Spleen (tissue), 11 donors: ENCODE measurements around the gene RAB40B. TPM values are rescaled to one million over a fixed set of nuclear protein-coding genes. Genes with fewer than 3 reads are reported as not detected.

ENCODE experiments used
- DNase-seq: peaks from one replicate; pipeline ENCODE4 v3.0.0-alpha.2; 2020
- H3K27ac ChIP-seq, 8 donors: fragments of 200-600 bp; sonication (generic) in 7 of 8; 1 replicate in 4 of 8; 2 replicates in 4 of 8; pipeline versions ENCODE4 v1.5.0 to v1.8.0; 2016 to 2021; ENCODE audit warnings: inconsistent platforms in 4 of 8, mild to moderate bottlenecking in 4 of 8, moderate library complexity in 1 of 8
- H3K27me3 ChIP-seq, 7 donors: fragments of 200-600 bp; sonication (generic) in 6 of 7; replicated peaks in 1 of 7; 1 replicate in 4 of 7; 2 replicates in 3 of 7; pipeline versions ENCODE4 v1.5.0 to v1.8.0; 2016 to 2021; ENCODE audit warnings: inconsistent platforms in 3 of 7, mild to moderate bottlenecking in 1 of 7
- H3K36me3 ChIP-seq, 6 donors: fragments of 200-600 bp; sonication (generic) in 5 of 6; 1 replicate in 4 of 6; 2 replicates in 2 of 6; pipeline versions ENCODE4 v1.5.0 to v1.8.0; 2016 to 2021; ENCODE audit warnings: inconsistent platforms in 2 of 6
- H3K4me1 ChIP-seq, 6 donors: fragments of 200-600 bp; sonication (generic) in 5 of 6; 1 replicate in 3 of 6; 2 replicates in 3 of 6; pipeline versions ENCODE4 v1.5.0 to v1.8.0; 2016 to 2021; ENCODE audit warnings: inconsistent platforms in 3 of 6
- H3K4me3 ChIP-seq, 8 donors: fragments of 200-600 bp; sonication (generic) in 7 of 8; 1 replicate in 4 of 8; 2 replicates in 4 of 8; pipeline versions ENCODE4 v1.5.0 to v1.8.0; 2016 to 2021; ENCODE audit warnings: inconsistent platforms in 4 of 8, mild to moderate bottlenecking in 4 of 8, moderate library complexity in 2 of 8
- H3K9me3 ChIP-seq, 8 donors: fragments of 200-600 bp; sonication (generic) in 7 of 8; 1 replicate in 4 of 8; 2 replicates in 4 of 8; pipeline versions ENCODE4 v1.5.0 to v1.8.0; 2016 to 2021; ENCODE audit warnings: inconsistent platforms in 4 of 8
- CTCF ChIP-seq, 11 experiments: fragments of 200-600 bp in 7 of 11; fragments of 450-650 bp in 4 of 11; sonication (generic) in 4 of 11; IDR thresholded peaks in 8 of 11; conservative IDR thresholded peaks in 3 of 11; 1 replicate in 7 of 11; 2 replicates in 4 of 11; pipeline versions ENCODE4 v1.4.0 to v1.8.0; 2016 to 2021; ENCODE audit warnings: antibody characterized with exemption in 11 of 11, inconsistent platforms in 4 of 11, mild to moderate bottlenecking in 1 of 11
- POLR2A ChIP-seq, 3 donors: fragments of 450-650 bp; IDR thresholded peaks; one replicate each; pipeline ENCODE4 v1.5.1; 2017; ENCODE audit warnings: antibody characterized with exemption in 3 of 3, mild to moderate bottlenecking in 1 of 3
- POLR2AphosphoS5 ChIP-seq, 3 donors: sonication (generic); formaldehyde crosslinking; IDR thresholded peaks; one replicate each; pipeline ENCODE4 v1.5.1; 2017; ENCODE audit warnings: antibody characterized with exemption in 3 of 3
- WGBS, 5 donors: extraction: QIAGEN DNeasy Blood & Tissue Kit in 3 of 5; methylation state at CpG; one replicate each; pipeline versions ENCODE4 v1.1.5 to v1.1.7; 2013 to 2018; 5-methylcytosine and 5-hydroxymethylcytosine counted together
- intact Hi-C: fragments of 100-400 bp; cut with DNase I; formaldehyde crosslinking; loops from one replicate; pipeline ENCODE4 v1.15.0; 2023; ENCODE audit warnings: low total_unique reads
- polyA plus RNA-seq, 3 donors: library from polyadenylated mRNA; stranded (reverse); fragments of 200-250 nt; gene quantifications; one replicate each; pipeline ENCODE4 v1.2.1, GENCODE V29; 2013
- total RNA-seq, 7 donors: library from RNA; depleted of rRNA in 3 of 7; stranded (reverse); fragments of >200 nt in 3 of 7; fragmentation: NEBNext Ultra II Directional in 4 of 7; extraction: Animal tissue kit (Norgen Biotek cat#: 25700) in 4 of 7; gene quantifications; one replicate each; pipeline versions ENCODE4 v1.1.0 to v1.2.1, GENCODE V29; 2016 to 2021
- donor health status: healthy with polysubstance abuse.
- donor health status: DM: no; HTN: no; CAD: no; lungs with moderate emphysema.
- donor health status: DM: no; HTN: no; CAD: no.
- donor health status: Bipolar disorder and iron deficiency.
- donor health status: healthy.
- donor health status: DM: no; HTN: no; CAD: no.
- donor health status: DM: yes; HTN: yes; CAD: no.

Gene RAB40B
- total and polyA plus RNA-seq, 10 donors: 4.1 to 13.6 (median 6.9) TPM

DNA sequence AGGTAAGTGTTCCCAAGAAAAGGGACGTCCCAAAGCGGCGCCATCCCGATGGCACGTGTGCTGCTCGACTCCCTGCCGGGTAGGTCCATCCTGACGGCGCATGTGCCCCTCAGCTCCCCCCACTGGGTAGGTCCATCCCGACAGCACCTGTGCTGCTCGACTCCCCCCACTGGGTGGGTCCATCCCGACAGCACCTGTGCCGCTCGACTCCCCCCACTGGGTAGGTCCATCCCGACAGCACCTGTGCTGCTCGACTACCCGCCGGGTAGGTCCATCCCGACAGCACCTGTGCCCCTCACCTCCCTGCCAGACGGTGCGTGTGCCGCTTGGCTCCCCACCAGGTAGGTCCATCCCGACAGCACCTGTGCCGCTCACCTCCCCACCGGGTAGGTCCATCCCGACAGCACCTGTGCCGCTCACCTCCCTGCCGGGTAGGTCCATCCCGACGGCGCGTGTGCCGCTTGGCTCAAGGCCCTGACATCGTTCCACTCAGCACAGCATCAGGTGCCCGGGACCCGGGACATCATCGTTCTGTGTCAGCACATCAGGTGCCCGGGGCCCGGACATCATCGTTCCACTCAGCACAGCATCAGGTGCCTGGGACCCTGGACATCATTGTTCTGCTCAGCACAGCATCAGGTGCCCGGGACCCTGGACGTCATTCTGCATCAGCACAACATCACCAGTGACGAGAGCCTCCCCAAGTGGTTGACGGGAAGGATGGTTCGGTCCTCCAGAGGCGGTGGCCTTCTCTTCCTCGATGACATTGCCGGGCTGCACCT is 31.2 kb upstream of the RAB40B start:
- no peaks in the 10 kb centered on the region for H3K27me3 ChIP-seq
- H3K4me3 ChIP-seq: no peak overlapping the region
- H3K36me3 ChIP-seq: peaks cover 3 to 86% (median 24%) of the 10 kb centered on the region in 6 donors
- TF ChIP-seq POLR2AphosphoS5 (IDR thresholded peaks at IDR 0.05): no peak
- TF ChIP-seq POLR2A (IDR thresholded peaks at IDR 0.05): no peak
- no peak for TF ChIP-seq CTCF (IDR thresholded peaks at IDR 0.05 in 8 of 11, conservative IDR thresholded peaks at IDR 0.05 in 3 of 11)
- no peak overlapping the region for H3K27ac ChIP-seq
- peak; percentile 64 for DNase-seq
- intact Hi-C loops: no loop called here
- peaks cover 0 to under 1% (median under 1%) of the 10 kb centered on the region in 6 donors for H3K4me1 ChIP-seq
- peaks cover 0 to 20% (median 12%) of the 10 kb centered on the region in 8 donors for H3K9me3 ChIP-seq
- 88 to 91% (median 90%) methylated on average over 47 to 48 of the region's 48 CpGs for WGBS, 5 donors

GRCh38 chr17:82726427-82726826 is 27.9 kb upstream of the RAB40B start:
- TF ChIP-seq POLR2AphosphoS5 (IDR thresholded peaks at IDR 0.05) (no peak), POLR2A (IDR thresholded peaks at IDR 0.05) (no peak), CTCF (IDR thresholded peaks at IDR 0.05 in 8 of 11, conservative IDR thresholded peaks at IDR 0.05 in 3 of 11) (no peak)
- peaks cover 3 to 91% (median 39%) of the 10 kb centered on the region in 6 donors for H3K36me3 ChIP-seq
- H3K4me3 ChIP-seq: no peak overlapping the region

GRCh38 chr17:82723169-82723807 is 24.8 kb upstream of the RAB40B start:
- intact Hi-C loops: no loop called here
- no peak for DNase-seq
- Histone ChIP-seq H3K9me3 (no peaks in the 10 kb centered on the region), H3K4me3 (no peak overlapping the region), H3K36me3 (peaks cover 3 to 100% (median 55%) of the 10 kb centered on the region in 6 donors), H3K4me1 (peaks cover 0 to 8% (median 4%) of the 10 kb centered on the region in 6 donors), H3K27me3 (no peaks in the 10 kb centered on the region), H3K27ac (no peak overlapping the region)
- TF ChIP-seq CTCF (IDR thresholded peaks at IDR 0.05 in 8 of 11, conservative IDR thresholded peaks at IDR 0.05 in 3 of 11): no peak
- TF ChIP-seq POLR2AphosphoS5 (IDR thresholded peaks at IDR 0.05): no peak
- no peak for TF ChIP-seq POLR2A (IDR thresholded peaks at IDR 0.05)
- 89 to 98% (median 92%) methylated on average over 22 to 26 of the region's 26 CpGs for WGBS, 5 donors

More at GRCh38 chr17:82726427-82726826, 27.9 kb upstream of the RAB40B start:
- H3K27me3 ChIP-seq: no peaks in the 10 kb centered on the region
- DNase-seq: no peak
- H3K9me3 ChIP-seq: no peaks in the 10 kb centered on the region
- intact Hi-C loops: no loop called here
- WGBS, 5 donors: 96 to 100% (median 97%) methylated on average over 3 to 10 of the region's 10 CpGs
- H3K4me1 ChIP-seq: no peaks in the 10 kb centered on the region
- H3K27ac ChIP-seq: no peak overlapping the region
